SK-N-SH treated with all-trans-retinoic acid at 6 μM for 48 hours (cell line): ENCODE measurements around the gene NKX6-2.

Experiments used
- ATAC-seq: fragments of 200-7000 bp; cut with Tn5 transposase; 3 replicates; pipeline ENCODE4 v1.9.1; 2020; ENCODE audit warnings: mild to moderate bottlenecking, moderate library complexity
- ARNTL ChIP-seq: fragments of 450-650 bp; formaldehyde crosslinking; IDR thresholded peaks from 2 replicates; pipeline ENCODE4 v1.5.0; 2020; ENCODE audit warnings: low read depth, mild to moderate bottlenecking, moderate library complexity, borderline replicate concordance
- BACH2 ChIP-seq: fragments of 250-450 bp; sonication (Bioruptor Pico); IDR thresholded peaks from 2 replicates; pipeline ENCODE4 v1.9.0; 2021; ENCODE audit warnings: mild to moderate bottlenecking, borderline replicate concordance
- CSDC2 ChIP-seq: fragments of 250-450 bp; sonication (Bioruptor Pico); IDR thresholded peaks from 2 replicates; pipeline ENCODE4 v1.5.0; 2020; ENCODE audit warnings: mild to moderate bottlenecking, moderate library complexity
- ESRRG ChIP-seq: fragments of 250-450 bp; sonication (Bioruptor Pico); IDR thresholded peaks from 2 replicates; pipeline ENCODE4 v1.6.1; 2021; ENCODE audit warnings: mild to moderate bottlenecking
- GLIS3 ChIP-seq: fragments of 250-450 bp; sonication (Bioruptor Pico); IDR thresholded peaks from 2 replicates; pipeline ENCODE4 v1.5.0; 2020; ENCODE audit warnings: mild to moderate bottlenecking, moderate library complexity
- ISL1 ChIP-seq: fragments of 250-450 bp; sonication (Bioruptor Pico); IDR thresholded peaks from 2 replicates; pipeline ENCODE4 v2.1.2; 2022; ENCODE audit warnings: mild to moderate bottlenecking, moderate library complexity
- OSR1 ChIP-seq: fragments of 250-450 bp; sonication (Bioruptor Pico); IDR thresholded peaks from 2 replicates; pipeline ENCODE4 v1.8.0; 2022; ENCODE audit warnings: moderate library complexity, mild to moderate bottlenecking, inconsistent platforms
- PPARA ChIP-seq: fragments of 250-450 bp; sonication (Bioruptor Pico); IDR thresholded peaks from 2 replicates; pipeline ENCODE4 v1.5.0; 2020; ENCODE audit warnings: mild to moderate bottlenecking, borderline replicate concordance
- RARB ChIP-seq: fragments of 250-450 bp; sonication (Bioruptor Pico); IDR thresholded peaks from 2 replicates; pipeline ENCODE4 v1.8.0; 2021; ENCODE audit warnings: mild to moderate bottlenecking, moderate library complexity
- SNAI2 ChIP-seq: fragments of 250-450 bp; sonication (Bioruptor Pico); IDR thresholded peaks from 2 replicates; pipeline ENCODE4 v1.5.0; 2020; ENCODE audit warnings: mild to moderate bottlenecking, moderate library complexity
- TCF4 ChIP-seq: fragments of 250-450 bp; sonication (Bioruptor Pico); IDR thresholded peaks from 2 replicates; pipeline ENCODE4 v1.8.0; 2021; ENCODE audit warnings: mild to moderate bottlenecking, moderate library complexity, borderline replicate concordance
- TOX ChIP-seq: fragments of 250-450 bp; sonication (Bioruptor Pico); IDR thresholded peaks from 2 replicates; pipeline ENCODE4 v1.8.0; 2021; ENCODE audit warnings: mild to moderate bottlenecking, moderate library complexity, borderline replicate concordance
- ZC3H10 ChIP-seq: fragments of 250-450 bp; sonication (Bioruptor Pico); IDR thresholded peaks from 2 replicates; pipeline ENCODE4 v1.5.1; 2021; ENCODE audit warnings: mild to moderate bottlenecking, moderate library complexity
- ZFP3 ChIP-seq: fragments of 250-450 bp; sonication (Bioruptor Pico); IDR thresholded peaks from 2 replicates; pipeline ENCODE4 v1.5.0; 2020; ENCODE audit warnings: mild to moderate bottlenecking, moderate library complexity
- ZFP30 ChIP-seq: fragments of 450-650 bp; formaldehyde crosslinking; IDR thresholded peaks from 2 replicates; pipeline ENCODE4 v1.5.0; 2022; ENCODE audit warnings: mild to moderate bottlenecking, moderate library complexity
- ZNF565 ChIP-seq: fragments of 450-650 bp; formaldehyde crosslinking; conservative IDR thresholded peaks from 2 replicates; pipeline ENCODE4 v1.5.0; 2020; ENCODE audit warnings: low read depth, mild to moderate bottlenecking, moderate library complexity
- ZNF70 ChIP-seq: fragments of 450-650 bp; formaldehyde crosslinking; IDR thresholded peaks from 2 replicates; pipeline ENCODE4 v1.5.0; 2020; ENCODE audit warnings: mild to moderate bottlenecking, moderate library complexity
- ZNF8 ChIP-seq: fragments of 450-650 bp; formaldehyde crosslinking; IDR thresholded peaks from 2 replicates; pipeline ENCODE4 v1.5.0; 2020; ENCODE audit warnings: mild to moderate bottlenecking, moderate library complexity
- TF ChIP-seq, protein P1 (sequence below): fragments of 250-450 bp; sonication (Bioruptor Pico); IDR thresholded peaks from 2 replicates; pipeline ENCODE4 v1.5.1; 2020; ENCODE audit warnings: low read depth, mild to moderate bottlenecking, moderate library complexity
- TF ChIP-seq, protein P2 (sequence below): fragments of 250-450 bp; sonication (Bioruptor Pico); IDR thresholded peaks from 2 replicates; pipeline ENCODE4 v1.8.0; 2020; ENCODE audit warnings: mild to moderate bottlenecking, moderate library complexity, borderline replicate concordance
- TF ChIP-seq, protein P3 (sequence below): fragments of 250-450 bp; sonication (Bioruptor Pico); IDR thresholded peaks from 2 replicates; pipeline ENCODE4 v1.5.0; 2020; ENCODE audit warnings: mild to moderate bottlenecking, moderate library complexity
- TF ChIP-seq, protein P4 (sequence below): fragments of 250-450 bp; sonication (Bioruptor Pico); IDR thresholded peaks from 2 replicates; pipeline ENCODE4 v1.5.1; 2021; ENCODE audit warnings: mild to moderate bottlenecking, moderate library complexity
- TF ChIP-seq, protein P5 (sequence below): fragments of 250-450 bp; sonication (Bioruptor Pico); IDR thresholded peaks from 2 replicates; pipeline ENCODE4 v1.8.0; 2021; ENCODE audit warnings: low read depth, mild to moderate bottlenecking, moderate library complexity, borderline replicate concordance

Gene NKX6-2

DNA sequence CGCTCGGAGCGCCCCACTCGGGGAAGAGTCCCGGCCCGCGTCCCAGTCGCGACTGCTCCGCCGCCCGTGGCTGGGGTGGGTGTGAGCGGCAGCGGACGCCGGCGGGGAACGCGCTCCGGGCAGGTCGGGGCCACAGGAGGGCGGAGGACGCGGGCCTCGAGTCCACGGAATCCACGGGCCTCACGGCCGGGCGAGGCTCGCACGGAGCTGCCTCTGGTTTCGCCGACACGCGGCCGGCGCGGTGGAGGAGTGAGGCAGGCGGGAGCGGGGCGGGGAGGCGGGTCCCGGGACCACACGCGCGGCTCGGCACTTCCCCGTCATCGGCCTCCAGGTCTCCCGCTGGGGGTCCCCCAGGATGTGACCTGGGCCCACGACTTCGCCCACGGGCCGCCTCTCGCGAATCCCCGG, 533 bp upstream of the NKX6-2 start:
- no peak for ATAC-seq
- TF ChIP-seq TCF4 (no peak), CSDC2 (CRISPR knock-in tag) (no peak), SNAI2 (CRISPR knock-in tag) (no peak), OSR1 (CRISPR knock-in tag) (no peak), ZFP3 (CRISPR knock-in tag) (no peak), RARB (CRISPR knock-in tag) (no peak), BACH2 (CRISPR knock-in tag) (no peak), ISL1 (CRISPR knock-in tag) (no peak), GLIS3 (CRISPR knock-in tag) (no peak), ZNF565 (CRISPR knock-in tag) (no peak)
- TF ChIP-seq, protein P1, sequence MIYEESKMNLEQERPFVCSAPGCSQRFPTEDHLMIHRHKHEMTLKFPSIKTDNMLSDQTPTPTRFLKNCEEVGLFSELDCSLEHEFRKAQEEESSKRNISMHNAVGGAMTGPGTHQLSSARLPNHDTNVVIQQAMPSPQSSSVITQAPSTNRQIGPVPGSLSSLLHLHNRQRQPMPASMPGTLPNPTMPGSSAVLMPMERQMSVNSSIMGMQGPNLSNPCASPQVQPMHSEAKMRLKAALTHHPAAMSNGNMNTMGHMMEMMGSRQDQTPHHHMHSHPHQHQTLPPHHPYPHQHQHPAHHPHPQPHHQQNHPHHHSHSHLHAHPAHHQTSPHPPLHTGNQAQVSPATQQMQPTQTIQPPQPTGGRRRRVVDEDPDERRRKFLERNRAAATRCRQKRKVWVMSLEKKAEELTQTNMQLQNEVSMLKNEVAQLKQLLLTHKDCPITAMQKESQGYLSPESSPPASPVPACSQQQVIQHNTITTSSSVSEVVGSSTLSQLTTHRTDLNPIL (CRISPR knock-in tag): no peak
- TF ChIP-seq, protein P2, sequence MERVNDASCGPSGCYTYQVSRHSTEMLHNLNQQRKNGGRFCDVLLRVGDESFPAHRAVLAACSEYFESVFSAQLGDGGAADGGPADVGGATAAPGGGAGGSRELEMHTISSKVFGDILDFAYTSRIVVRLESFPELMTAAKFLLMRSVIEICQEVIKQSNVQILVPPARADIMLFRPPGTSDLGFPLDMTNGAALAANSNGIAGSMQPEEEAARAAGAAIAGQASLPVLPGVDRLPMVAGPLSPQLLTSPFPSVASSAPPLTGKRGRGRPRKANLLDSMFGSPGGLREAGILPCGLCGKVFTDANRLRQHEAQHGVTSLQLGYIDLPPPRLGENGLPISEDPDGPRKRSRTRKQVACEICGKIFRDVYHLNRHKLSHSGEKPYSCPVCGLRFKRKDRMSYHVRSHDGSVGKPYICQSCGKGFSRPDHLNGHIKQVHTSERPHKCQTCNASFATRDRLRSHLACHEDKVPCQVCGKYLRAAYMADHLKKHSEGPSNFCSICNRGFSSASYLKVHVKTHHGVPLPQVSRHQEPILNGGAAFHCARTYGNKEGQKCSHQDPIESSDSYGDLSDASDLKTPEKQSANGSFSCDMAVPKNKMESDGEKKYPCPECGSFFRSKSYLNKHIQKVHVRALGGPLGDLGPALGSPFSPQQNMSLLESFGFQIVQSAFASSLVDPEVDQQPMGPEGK (CRISPR knock-in tag): no peak

DNA sequence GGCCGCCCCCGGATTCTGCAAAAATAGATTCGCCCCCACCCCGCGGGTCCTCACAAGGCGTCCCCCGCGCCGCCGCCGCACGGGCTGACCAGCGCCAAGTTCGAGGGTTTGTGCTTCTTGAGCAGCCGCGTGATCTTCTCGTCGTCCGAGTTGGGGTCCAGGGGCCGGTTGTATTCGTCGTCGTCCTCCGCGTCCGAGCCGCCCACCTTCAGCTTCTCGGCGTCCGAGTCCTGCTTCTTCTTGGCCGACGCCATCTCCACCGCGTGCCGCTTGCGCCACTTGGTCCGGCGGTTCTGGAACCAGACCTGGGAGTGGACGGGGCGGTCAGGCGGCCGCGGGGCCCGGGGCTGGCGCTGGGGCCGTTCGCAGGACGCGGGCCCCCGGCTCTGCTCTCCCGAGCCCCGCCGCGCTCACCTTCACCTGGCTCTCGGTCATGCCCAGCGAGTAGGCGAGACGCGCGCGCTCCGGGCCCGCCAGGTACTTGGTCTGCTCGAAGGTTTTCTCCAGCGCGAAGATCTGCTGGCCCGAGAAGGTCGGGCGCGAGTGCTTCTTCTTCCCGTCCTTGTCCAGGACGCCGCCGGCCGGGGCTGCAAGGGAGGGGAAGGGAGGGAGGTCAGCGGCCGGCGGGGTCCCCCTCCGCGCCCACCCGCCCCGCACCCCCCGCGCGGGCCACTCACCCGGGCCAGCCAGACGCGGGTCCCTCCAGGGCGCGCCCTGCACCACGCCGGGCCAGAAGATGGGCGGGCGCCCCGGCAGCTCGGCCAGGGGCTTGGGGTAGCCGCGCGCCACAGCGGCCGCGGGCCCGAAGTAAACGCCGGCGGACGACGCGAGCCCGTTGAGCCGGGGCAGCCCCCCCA, 853 bp downstream of the NKX6-2 start:
- ATAC-seq: no peak
- TF ChIP-seq ZC3H10 (CRISPR knock-in tag): no peak
- TF ChIP-seq TCF4: no peak
- TF ChIP-seq ZFP30: no peak
- TF ChIP-seq, protein P2 (CRISPR knock-in tag): no peak
- TF ChIP-seq CSDC2 (CRISPR knock-in tag): no peak
- no peak for TF ChIP-seq ZNF8 (CRISPR knock-in tag)
- TF ChIP-seq, protein P3, sequence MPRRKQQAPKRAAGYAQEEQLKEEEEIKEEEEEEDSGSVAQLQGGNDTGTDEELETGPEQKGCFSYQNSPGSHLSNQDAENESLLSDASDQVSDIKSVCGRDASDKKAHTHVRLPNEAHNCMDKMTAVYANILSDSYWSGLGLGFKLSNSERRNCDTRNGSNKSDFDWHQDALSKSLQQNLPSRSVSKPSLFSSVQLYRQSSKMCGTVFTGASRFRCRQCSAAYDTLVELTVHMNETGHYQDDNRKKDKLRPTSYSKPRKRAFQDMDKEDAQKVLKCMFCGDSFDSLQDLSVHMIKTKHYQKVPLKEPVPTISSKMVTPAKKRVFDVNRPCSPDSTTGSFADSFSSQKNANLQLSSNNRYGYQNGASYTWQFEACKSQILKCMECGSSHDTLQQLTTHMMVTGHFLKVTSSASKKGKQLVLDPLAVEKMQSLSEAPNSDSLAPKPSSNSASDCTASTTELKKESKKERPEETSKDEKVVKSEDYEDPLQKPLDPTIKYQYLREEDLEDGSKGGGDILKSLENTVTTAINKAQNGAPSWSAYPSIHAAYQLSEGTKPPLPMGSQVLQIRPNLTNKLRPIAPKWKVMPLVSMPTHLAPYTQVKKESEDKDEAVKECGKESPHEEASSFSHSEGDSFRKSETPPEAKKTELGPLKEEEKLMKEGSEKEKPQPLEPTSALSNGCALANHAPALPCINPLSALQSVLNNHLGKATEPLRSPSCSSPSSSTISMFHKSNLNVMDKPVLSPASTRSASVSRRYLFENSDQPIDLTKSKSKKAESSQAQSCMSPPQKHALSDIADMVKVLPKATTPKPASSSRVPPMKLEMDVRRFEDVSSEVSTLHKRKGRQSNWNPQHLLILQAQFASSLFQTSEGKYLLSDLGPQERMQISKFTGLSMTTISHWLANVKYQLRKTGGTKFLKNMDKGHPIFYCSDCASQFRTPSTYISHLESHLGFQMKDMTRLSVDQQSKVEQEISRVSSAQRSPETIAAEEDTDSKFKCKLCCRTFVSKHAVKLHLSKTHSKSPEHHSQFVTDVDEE (CRISPR knock-in tag): no peak
- no peak for TF ChIP-seq ZFP3 (CRISPR knock-in tag)
- no peak for TF ChIP-seq ARNTL (CRISPR knock-in tag)
- TF ChIP-seq GLIS3 (CRISPR knock-in tag): no peak
- TF ChIP-seq, protein P4, sequence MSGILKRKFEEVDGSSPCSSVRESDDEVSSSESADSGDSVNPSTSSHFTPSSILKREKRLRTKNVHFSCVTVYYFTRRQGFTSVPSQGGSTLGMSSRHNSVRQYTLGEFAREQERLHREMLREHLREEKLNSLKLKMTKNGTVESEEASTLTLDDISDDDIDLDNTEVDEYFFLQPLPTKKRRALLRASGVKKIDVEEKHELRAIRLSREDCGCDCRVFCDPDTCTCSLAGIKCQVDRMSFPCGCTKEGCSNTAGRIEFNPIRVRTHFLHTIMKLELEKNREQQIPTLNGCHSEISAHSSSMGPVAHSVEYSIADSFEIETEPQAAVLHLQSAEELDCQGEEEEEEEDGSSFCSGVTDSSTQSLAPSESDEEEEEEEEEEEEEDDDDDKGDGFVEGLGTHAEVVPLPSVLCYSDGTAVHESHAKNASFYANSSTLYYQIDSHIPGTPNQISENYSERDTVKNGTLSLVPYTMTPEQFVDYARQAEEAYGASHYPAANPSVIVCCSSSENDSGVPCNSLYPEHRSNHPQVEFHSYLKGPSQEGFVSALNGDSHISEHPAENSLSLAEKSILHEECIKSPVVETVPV (CRISPR knock-in tag): no peak
- TF ChIP-seq PPARA (CRISPR knock-in tag): no peak
- no peak for TF ChIP-seq ZNF565 (CRISPR knock-in tag)
- no peak for TF ChIP-seq ZNF70 (CRISPR knock-in tag)
- TF ChIP-seq, protein P5, sequence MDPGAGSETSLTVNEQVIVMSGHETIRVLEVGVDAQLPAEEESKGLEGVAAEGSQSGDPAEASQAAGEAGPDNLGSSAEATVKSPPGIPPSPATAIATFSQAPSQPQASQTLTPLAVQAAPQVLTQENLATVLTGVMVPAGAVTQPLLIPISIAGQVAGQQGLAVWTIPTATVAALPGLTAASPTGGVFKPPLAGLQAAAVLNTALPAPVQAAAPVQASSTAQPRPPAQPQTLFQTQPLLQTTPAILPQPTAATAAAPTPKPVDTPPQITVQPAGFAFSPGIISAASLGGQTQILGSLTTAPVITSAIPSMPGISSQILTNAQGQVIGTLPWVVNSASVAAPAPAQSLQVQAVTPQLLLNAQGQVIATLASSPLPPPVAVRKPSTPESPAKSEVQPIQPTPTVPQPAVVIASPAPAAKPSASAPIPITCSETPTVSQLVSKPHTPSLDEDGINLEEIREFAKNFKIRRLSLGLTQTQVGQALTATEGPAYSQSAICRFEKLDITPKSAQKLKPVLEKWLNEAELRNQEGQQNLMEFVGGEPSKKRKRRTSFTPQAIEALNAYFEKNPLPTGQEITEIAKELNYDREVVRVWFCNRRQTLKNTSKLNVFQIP (CRISPR knock-in tag): no peak
- TF ChIP-seq, protein P1 (CRISPR knock-in tag): no peak
- TF ChIP-seq ESRRG (CRISPR knock-in tag): no peak
- TF ChIP-seq TOX: no peak
